Kasumi-1 (cell line): Measurements from ENCODE around the gene MAN1C1.
"Not testable (repeated sequence)": the region's sequence is repeated elsewhere in the genome, so short reads cannot be mapped to it uniquely, and the experiment has no call there.

ENCODE experiments used
- DNase-seq, 2 experiments: peaks; one replicate each; lab custom pipeline; 2025; lab: John Stamatoyannopoulos, UW

MAN1C1 gene

GRCh38 chr1:25680701-25681100, 64.1 kb downstream of the MAN1C1 start:
- DNase-seq = no peak

- DNase-seq = no peak
Observed at GRCh38 chr1:25682059-25682601, 65.5 kb downstream of the MAN1C1 start.

GRCh38 chr1:25683177-25683576, 66.6 kb downstream of the MAN1C1 start:
- no peak for DNase-seq

GRCh38 chr1:25683731-25684130, 67.1 kb downstream of the MAN1C1 start:
- no peak for DNase-seq

GRCh38 chr1:25684216-25684965, 67.8 kb downstream of the MAN1C1 start:
- DNase-seq = no peak

GRCh38 chr1:25685211-25685750, 68.7 kb downstream of the MAN1C1 start:
- no peak for DNase-seq

- no peak for DNase-seq
Observed at GRCh38 chr1:25685938-25686665, 69.5 kb downstream of the MAN1C1 start.

- no peak for DNase-seq
Observed at GRCh38 chr1:25687221-25688017, 70.8 kb downstream of the MAN1C1 start.

- DNase-seq = no peak
Observed at GRCh38 chr1:25688390-25689119, 72.0 kb downstream of the MAN1C1 start.

- no peak for DNase-seq
Observed at GRCh38 chr1:25689686-25690381, 73.2 kb downstream of the MAN1C1 start.

- DNase-seq = no peak
Observed at GRCh38 chr1:25690396-25690956, 73.9 kb downstream of the MAN1C1 start.

- DNase-seq = no peak
Observed at GRCh38 chr1:25691211-25691610, 74.6 kb downstream of the MAN1C1 start.

GRCh38 chr1:25692560-25692959, 76.0 kb downstream of the MAN1C1 start:
- peak in 1 of 2 experiments; percentile 14 for DNase-seq

GRCh38 chr1:25694167-25695007, 77.8 kb downstream of the MAN1C1 start:
- no peak for DNase-seq

GRCh38 chr1:25695090-25695770, 78.6 kb downstream of the MAN1C1 start:
- DNase-seq = no peak

GRCh38 chr1:25695771-25696311, 79.2 kb downstream of the MAN1C1 start:
- no peak for DNase-seq

GRCh38 chr1:25696643-25697042, 80.1 kb downstream of the MAN1C1 start:
- not testable (repeated sequence) for DNase-seq

- DNase-seq = no peak
Observed at GRCh38 chr1:25697435-25698217, 81.0 kb downstream of the MAN1C1 start.
